Placental epithelial cell (primary cell): ENCODE data around the gene NADSYN1. TPM values are rescaled to one million over a fixed set of nuclear protein-coding genes. Genes with fewer than 3 reads are reported as not detected.

Source experiments
- small RNA-seq: library from RNA; depleted of rRNA; stranded (forward); fragments of <200 nt; gene quantifications from one replicate; pipeline ENCODE3, GENCODE V24; 2012
- total RNA-seq: library from RNA; depleted of rRNA; stranded (reverse); fragments of >200 nt; gene quantifications from 2 replicates; pipeline ENCODE4 v1.2.3, GENCODE V29; 2012

NADSYN1 gene
- total RNA-seq: 91.9 and 106 TPM in 2 replicates

DNA sequence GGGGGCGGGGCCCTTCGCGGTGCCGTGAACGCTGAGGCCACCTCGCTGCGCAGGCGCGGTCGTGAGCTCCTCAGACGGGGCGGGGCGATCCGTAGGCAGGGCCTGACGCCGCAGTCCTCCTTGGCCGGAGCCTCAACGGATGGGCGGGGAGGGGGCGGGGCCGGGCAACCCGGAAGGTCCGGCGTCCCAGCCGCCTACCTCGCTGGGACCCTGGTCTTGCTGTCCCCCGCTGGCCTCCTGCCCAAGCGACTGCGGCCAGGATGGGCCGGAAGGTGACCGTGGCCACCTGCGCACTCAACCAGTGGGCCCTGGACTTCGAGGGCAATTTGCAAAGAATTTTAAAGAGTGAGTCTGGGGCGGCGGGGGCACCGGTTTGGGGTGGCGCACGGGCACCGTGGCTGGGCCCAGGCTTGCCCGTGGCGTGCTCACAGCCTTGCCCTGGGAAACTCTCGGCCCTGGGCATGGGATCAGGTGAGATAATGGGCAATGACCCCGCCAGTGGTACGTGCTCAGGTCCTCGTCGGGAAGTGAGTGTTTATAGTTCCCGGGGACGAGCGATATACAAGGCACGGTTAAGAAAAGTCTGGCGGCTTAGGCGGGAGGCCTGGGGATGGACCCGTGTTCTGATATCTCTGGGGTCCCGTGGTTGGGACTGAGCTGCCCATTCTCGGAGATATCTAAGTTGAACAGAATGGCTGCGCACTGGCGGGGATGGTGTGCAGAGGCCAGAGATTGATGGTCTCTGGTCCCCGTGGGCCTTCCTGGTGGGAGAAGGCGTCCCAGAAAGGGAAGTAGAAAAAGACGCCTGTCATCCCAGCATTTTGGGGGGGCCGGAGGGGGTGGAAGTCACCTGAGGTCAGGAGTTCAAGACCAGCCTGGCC is at the start of gene NADSYN1:
TSS of gene NADSYN1 (plus strand) at position 167 of the 881 bp plus-strand sequence. CDS start at position 261, 94 bp downstream.

DNA sequence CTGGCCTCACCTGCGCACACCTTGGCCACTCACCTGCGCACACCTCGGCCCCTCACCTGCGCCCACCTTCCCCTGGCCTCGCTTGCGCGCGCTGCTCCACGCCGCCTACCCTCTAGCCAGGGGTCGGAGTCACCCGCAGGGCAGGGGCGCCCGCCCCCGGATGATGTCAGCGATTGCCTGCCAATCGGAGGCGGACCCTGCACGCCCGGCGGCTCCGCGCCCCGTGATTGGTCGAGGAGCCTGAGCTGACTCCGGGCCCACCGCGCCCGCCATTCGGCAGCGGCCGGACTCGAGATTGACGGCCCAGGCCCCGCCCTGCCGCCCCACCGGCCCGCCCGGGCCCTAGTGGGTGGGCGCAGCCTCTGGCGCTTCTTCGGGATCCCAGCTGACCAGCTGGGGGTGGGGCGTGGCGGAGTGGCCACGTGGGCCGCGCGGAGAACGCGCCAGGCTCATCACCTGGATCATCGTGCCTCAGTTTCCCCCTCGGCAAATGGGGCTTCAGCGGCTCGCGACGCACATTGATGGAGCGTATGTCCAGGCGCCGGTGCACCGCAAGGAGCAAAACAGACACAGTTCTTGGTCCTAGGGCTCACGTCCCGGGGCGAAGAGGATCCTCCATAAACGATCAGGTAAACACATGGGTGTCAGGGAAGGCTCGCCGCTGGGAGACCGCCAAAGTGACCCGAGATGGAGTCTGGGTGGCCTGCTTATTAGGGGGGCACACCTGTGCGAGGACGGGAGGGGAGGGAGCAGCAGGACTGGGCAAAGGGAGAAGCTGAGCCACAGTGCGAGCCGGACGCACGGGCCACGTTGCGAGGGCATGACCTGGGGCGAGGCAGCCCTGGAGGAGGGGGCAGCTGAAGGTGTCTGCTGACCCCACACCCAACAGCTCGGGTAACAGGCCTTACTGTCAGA is 4.5 kb upstream of the NADSYN1 start, which contains the start of gene DHCR7:
TSS of gene DHCR7 (minus strand) at position 137 of the 915 bp plus-strand sequence. CDS start 3,441 bp downstream, outside the sequence.

DNA sequence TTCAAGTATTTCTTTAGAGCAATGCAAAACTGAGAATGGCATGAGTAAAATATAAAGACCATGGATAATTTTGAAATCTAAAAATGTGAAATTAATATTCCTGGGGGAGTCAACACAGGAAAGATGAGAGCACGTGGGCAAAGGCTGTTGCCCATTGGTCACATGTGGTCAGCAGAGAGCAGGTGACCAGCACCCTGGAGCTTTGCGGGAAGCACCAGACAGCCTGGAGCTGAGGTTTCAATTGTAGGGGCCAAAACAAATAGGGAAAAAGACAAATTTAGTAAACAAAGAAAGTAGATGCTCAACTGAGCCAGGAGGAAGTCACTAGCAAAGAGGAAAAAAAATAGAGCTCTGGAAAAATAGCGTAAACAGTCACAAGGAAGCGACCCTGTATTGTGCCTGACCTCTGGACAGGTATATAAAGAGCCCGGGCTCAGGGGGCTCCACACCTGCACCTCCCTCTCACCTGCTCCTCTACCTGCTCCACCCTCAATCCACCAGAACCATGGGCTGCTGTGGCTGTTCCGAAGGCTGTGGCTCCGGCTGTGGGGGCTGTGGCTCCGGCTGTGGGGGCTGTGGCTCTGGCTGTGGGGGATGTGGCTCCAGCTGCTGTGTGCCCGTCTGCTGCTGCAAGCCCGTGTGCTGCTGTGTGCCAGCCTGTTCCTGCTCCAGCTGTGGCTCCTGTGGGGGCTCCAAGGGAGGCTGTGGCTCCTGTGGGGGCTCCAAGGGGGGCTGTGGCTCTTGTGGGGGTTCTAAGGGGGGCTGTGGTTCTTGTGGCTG is 74.0 kb downstream of the NADSYN1 start, which contains the start of gene KRTAP5-7:
TSS of gene KRTAP5-7 (plus strand) at position 472 of the 780 bp plus-strand sequence. CDS start at position 506, 34 bp downstream.

DNA sequence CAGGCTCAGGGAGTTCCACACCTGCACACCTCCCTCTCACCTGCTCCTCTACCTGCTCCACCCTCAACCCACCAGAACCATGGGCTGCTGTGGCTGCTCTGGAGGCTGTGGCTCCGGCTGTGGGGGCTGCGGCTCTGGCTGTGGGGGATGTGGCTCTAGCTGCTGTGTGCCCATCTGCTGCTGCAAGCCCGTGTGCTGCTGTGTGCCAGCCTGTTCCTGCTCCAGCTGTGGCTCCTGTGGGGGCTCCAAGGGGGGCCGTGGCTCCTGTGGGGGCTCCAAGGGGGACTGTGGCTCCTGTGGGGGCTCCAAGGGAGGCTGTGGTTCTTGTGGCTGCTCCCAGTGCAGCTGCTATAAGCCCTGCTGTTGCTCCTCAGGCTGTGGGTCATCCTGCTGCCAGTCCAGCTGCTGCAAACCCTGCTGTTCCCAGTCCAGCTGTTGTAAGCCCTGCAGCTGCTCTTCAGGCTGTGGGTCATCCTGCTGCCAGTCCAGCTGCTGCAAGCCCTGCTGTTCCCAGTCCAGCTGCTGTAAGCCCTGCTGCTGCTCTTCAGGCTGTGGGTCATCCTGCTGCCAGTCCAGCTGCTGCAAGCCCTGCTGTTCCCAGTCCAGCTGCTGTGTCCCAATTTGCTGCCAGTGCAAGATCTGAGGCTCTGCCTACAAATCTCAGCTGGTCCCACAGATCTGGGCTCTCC is 85.1 kb downstream of the NADSYN1 start, which contains the start of gene KRTAP5-8:
TSS of gene KRTAP5-8 (plus strand) at position 49 of the 689 bp plus-strand sequence. CDS start at position 80, 31 bp downstream.

DNA sequence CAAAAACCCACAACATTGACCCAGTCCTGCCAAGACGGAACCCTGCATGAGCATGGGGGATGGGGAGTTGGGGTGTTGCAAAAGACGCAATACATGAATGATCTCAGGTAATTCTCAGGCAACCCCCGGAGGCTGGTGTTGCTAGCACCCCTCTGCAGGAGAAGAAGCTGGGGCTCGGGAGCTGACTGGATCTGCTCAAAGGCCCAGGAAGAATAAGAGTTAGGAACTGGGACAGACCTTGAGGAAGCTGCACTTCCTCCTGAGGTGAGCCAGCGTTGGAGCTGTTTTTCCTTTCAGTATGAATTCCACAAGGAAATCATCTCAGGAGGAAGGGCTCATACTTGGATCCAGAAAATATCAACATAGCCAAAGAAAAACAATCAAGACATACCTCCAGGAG is 95.1 kb downstream of the NADSYN1 start, which contains the start of gene KRTAP5-9:
TSS of gene KRTAP5-9 (plus strand) at position 301 of the 400 bp plus-strand sequence. CDS start 238 bp downstream, outside the sequence.

Small RNA genes within 50 kb of the gene (small RNA-seq; reads per million reads assigned to genes)
- 0.17 reads per million for gene MIR6754

Other genes with a start within 250 kb of the NADSYN1 start
- 4.6 and 5.9 TPM in 2 replicates for gene SHANK2, start 200.6 kb upstream of the NADSYN1 start, total RNA-seq
- 5.1 and 38.3 TPM in 2 replicates for gene DHCR7, start 4.8 kb upstream of the NADSYN1 start, total RNA-seq
- gene KRTAP5-7, start 74.1 kb downstream of the NADSYN1 start, total RNA-seq: under 0.01 TPM in 1 of 2 replicates, not detected in the other
- gene KRTAP5-8, start 84.8 kb downstream of the NADSYN1 start, total RNA-seq: not detected in 2 replicates
- gene KRTAP5-9, start 95.2 kb downstream of the NADSYN1 start, total RNA-seq: not detected in 2 replicates
- not detected in 2 replicates for gene KRTAP5-10, start 112.4 kb downstream of the NADSYN1 start, total RNA-seq
- not detected in 2 replicates for gene KRTAP5-11, start 129.7 kb downstream of the NADSYN1 start, total RNA-seq